Spleen (tissue), 11 donors: ENCODE results near the gene SMARCAD1. TPM values are rescaled to one million over a fixed set of nuclear protein-coding genes. Genes with fewer than 3 reads are reported as not detected.

ENCODE experiments used
- DNase-seq: peaks from one replicate; pipeline ENCODE4 v3.0.0-alpha.2; 2020
- H3K27ac ChIP-seq, 8 donors: fragments of 200-600 bp; sonication (generic) in 7 of 8; 1 replicate in 4 of 8; 2 replicates in 4 of 8; pipeline versions ENCODE4 v1.5.0 to v1.8.0; 2016 to 2021; ENCODE audit warnings: inconsistent platforms in 4 of 8, mild to moderate bottlenecking in 4 of 8, moderate library complexity in 1 of 8
- H3K27me3 ChIP-seq, 7 donors: fragments of 200-600 bp; sonication (generic) in 6 of 7; replicated peaks in 1 of 7; 1 replicate in 4 of 7; 2 replicates in 3 of 7; pipeline versions ENCODE4 v1.5.0 to v1.8.0; 2016 to 2021; ENCODE audit warnings: inconsistent platforms in 3 of 7, mild to moderate bottlenecking in 1 of 7
- H3K36me3 ChIP-seq, 6 donors: fragments of 200-600 bp; sonication (generic) in 5 of 6; 1 replicate in 4 of 6; 2 replicates in 2 of 6; pipeline versions ENCODE4 v1.5.0 to v1.8.0; 2016 to 2021; ENCODE audit warnings: inconsistent platforms in 2 of 6
- H3K4me1 ChIP-seq, 6 donors: fragments of 200-600 bp; sonication (generic) in 5 of 6; 1 replicate in 3 of 6; 2 replicates in 3 of 6; pipeline versions ENCODE4 v1.5.0 to v1.8.0; 2016 to 2021; ENCODE audit warnings: inconsistent platforms in 3 of 6
- H3K4me3 ChIP-seq, 8 donors: fragments of 200-600 bp; sonication (generic) in 7 of 8; 1 replicate in 4 of 8; 2 replicates in 4 of 8; pipeline versions ENCODE4 v1.5.0 to v1.8.0; 2016 to 2021; ENCODE audit warnings: inconsistent platforms in 4 of 8, mild to moderate bottlenecking in 4 of 8, moderate library complexity in 2 of 8
- H3K9me3 ChIP-seq, 8 donors: fragments of 200-600 bp; sonication (generic) in 7 of 8; 1 replicate in 4 of 8; 2 replicates in 4 of 8; pipeline versions ENCODE4 v1.5.0 to v1.8.0; 2016 to 2021; ENCODE audit warnings: inconsistent platforms in 4 of 8
- CTCF ChIP-seq, 11 experiments: fragments of 200-600 bp in 7 of 11; fragments of 450-650 bp in 4 of 11; sonication (generic) in 4 of 11; IDR thresholded peaks in 8 of 11; conservative IDR thresholded peaks in 3 of 11; 1 replicate in 7 of 11; 2 replicates in 4 of 11; pipeline versions ENCODE4 v1.4.0 to v1.8.0; 2016 to 2021; ENCODE audit warnings: antibody characterized with exemption in 11 of 11, inconsistent platforms in 4 of 11, mild to moderate bottlenecking in 1 of 11
- POLR2A ChIP-seq, 3 donors: fragments of 450-650 bp; IDR thresholded peaks; one replicate each; pipeline ENCODE4 v1.5.1; 2017; ENCODE audit warnings: antibody characterized with exemption in 3 of 3, mild to moderate bottlenecking in 1 of 3
- POLR2AphosphoS5 ChIP-seq, 3 donors: sonication (generic); formaldehyde crosslinking; IDR thresholded peaks; one replicate each; pipeline ENCODE4 v1.5.1; 2017; ENCODE audit warnings: antibody characterized with exemption in 3 of 3
- WGBS, 5 donors: extraction: QIAGEN DNeasy Blood & Tissue Kit in 3 of 5; methylation state at CpG; one replicate each; pipeline versions ENCODE4 v1.1.5 to v1.1.7; 2013 to 2018; 5-methylcytosine and 5-hydroxymethylcytosine counted together
- intact Hi-C: fragments of 100-400 bp; cut with DNase I; formaldehyde crosslinking; loops from one replicate; pipeline ENCODE4 v1.15.0; 2023; ENCODE audit warnings: low total_unique reads
- polyA plus RNA-seq, 3 donors: library from polyadenylated mRNA; stranded (reverse); fragments of 200-250 nt; gene quantifications; one replicate each; pipeline ENCODE4 v1.2.1, GENCODE V29; 2013
- total RNA-seq, 7 donors: library from RNA; depleted of rRNA in 3 of 7; stranded (reverse); fragments of >200 nt in 3 of 7; fragmentation: NEBNext Ultra II Directional in 4 of 7; extraction: Animal tissue kit (Norgen Biotek cat#: 25700) in 4 of 7; gene quantifications; one replicate each; pipeline versions ENCODE4 v1.1.0 to v1.2.1, GENCODE V29; 2016 to 2021
- donor health status: healthy with polysubstance abuse.
- donor health status: DM: no; HTN: no; CAD: no; lungs with moderate emphysema.
- donor health status: DM: no; HTN: no; CAD: no.
- donor health status: Bipolar disorder and iron deficiency.
- donor health status: healthy.
- donor health status: DM: no; HTN: no; CAD: no.
- donor health status: DM: yes; HTN: yes; CAD: no.

Gene SMARCAD1
- total and polyA plus RNA-seq, 10 donors = 8.5 to 34.9 (median 25.5) TPM

- no peak for DNase-seq
- Histone ChIP-seq H3K27ac (no peak overlapping the region), H3K9me3 (no peaks in the 10 kb centered on the region), H3K27me3 (no peaks in the 10 kb centered on the region), H3K4me1 (no peaks in the 10 kb centered on the region), H3K36me3 (peaks cover 2 to 99% (median 74%) of the 10 kb centered on the region in 6 donors), H3K4me3 (no peak overlapping the region)
- 91 to 99% (median 96%) methylated on average over 3 of the region's 3 CpGs for WGBS, 5 donors
- TF ChIP-seq CTCF (IDR thresholded peaks at IDR 0.05 in 8 of 11, conservative IDR thresholded peaks at IDR 0.05 in 3 of 11) = no peak
- no peak for TF ChIP-seq POLR2A (IDR thresholded peaks at IDR 0.05)
- intact Hi-C loops = no loop called here
Observed at GRCh38 chr4:94274912-94275311, 67.2 kb downstream of the SMARCAD1 start.

DNA sequence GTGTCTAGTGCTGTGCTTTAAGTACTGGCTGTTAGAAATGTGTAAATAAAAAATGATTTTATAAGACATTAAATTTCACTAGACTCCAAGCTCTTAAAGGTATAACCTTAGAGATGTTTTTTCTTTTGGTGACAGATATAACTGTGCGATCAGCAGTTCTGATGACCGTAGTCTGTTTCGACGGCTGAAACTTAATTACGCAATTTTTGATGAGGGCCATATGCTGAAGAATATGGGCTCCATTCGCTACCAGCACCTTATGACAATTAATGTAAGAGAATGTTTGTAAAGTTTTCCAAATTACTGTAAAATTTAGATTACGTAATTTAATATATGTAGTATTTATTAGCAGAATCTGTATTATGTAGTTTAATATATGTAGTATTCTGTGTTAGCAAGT is 68.5 kb downstream of the SMARCAD1 start:
- H3K27me3 ChIP-seq = no peaks in the 10 kb centered on the region
- no peak overlapping the region for H3K27ac ChIP-seq
- no peaks in the 10 kb centered on the region for H3K4me1 ChIP-seq
- no peak for DNase-seq
- TF ChIP-seq POLR2A (IDR thresholded peaks at IDR 0.05) (no peak), CTCF (IDR thresholded peaks at IDR 0.05 in 8 of 11, conservative IDR thresholded peaks at IDR 0.05 in 3 of 11) (no peak), POLR2AphosphoS5 (IDR thresholded peaks at IDR 0.05) (no peak)
- intact Hi-C loops = no loop called here
- H3K36me3 ChIP-seq = peaks cover 3 to 100% (median 77%) of the 10 kb centered on the region in 6 donors
- H3K9me3 ChIP-seq = no peaks in the 10 kb centered on the region
- no peak overlapping the region for H3K4me3 ChIP-seq
- WGBS, 5 donors = 96 to 98% (median 97%) methylated on average over 7 of the region's 7 CpGs

GRCh38 chr4:94277534-94277933 is 69.9 kb downstream of the SMARCAD1 start:
- H3K4me1 ChIP-seq = no peaks in the 10 kb centered on the region
- no peak overlapping the region for H3K27ac ChIP-seq
- no peaks in the 10 kb centered on the region for H3K9me3 ChIP-seq
- peaks cover 4 to 100% (median 77%) of the 10 kb centered on the region in 6 donors for H3K36me3 ChIP-seq
- H3K27me3 ChIP-seq = no peaks in the 10 kb centered on the region
- no peak overlapping the region for H3K4me3 ChIP-seq
- TF ChIP-seq POLR2AphosphoS5 (IDR thresholded peaks at IDR 0.05) (no peak), CTCF (IDR thresholded peaks at IDR 0.05 in 8 of 11, conservative IDR thresholded peaks at IDR 0.05 in 3 of 11) (no peak), POLR2A (IDR thresholded peaks at IDR 0.05) (no peak)
- intact Hi-C loops = no loop called here
- 89 to 96% (median 92%) methylated on average over 3 of the region's 3 CpGs for WGBS, 5 donors
- DNase-seq = no peak

DNA sequence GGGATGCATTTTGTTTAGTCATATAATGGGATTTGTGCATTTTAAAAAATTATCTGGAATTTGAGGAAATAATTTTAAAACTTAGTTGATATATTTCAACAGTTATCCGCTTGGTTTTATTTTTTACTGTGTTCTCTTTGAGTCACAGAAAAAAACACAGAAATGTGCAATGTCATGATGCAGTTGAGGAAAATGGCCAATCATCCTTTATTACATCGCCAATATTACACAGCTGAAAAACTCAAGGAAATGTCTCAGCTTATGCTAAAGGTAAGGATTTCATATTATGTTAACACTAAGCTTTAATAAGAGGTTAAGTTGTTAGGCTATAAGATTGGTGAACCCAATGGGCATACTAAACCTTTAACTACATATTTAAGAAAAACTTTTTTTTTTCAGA is 71.1 kb downstream of the SMARCAD1 start:
- peaks cover 4 to 100% (median 80%) of the 10 kb centered on the region in 6 donors for H3K36me3 ChIP-seq

More for the DNA sequence above, 71.1 kb downstream of the SMARCAD1 start:
- TF ChIP-seq POLR2A (IDR thresholded peaks at IDR 0.05) = no peak
- no peak for TF ChIP-seq CTCF (IDR thresholded peaks at IDR 0.05 in 8 of 11, conservative IDR thresholded peaks at IDR 0.05 in 3 of 11)
- no peak for TF ChIP-seq POLR2AphosphoS5 (IDR thresholded peaks at IDR 0.05)
- no peaks in the 10 kb centered on the region for H3K4me1 ChIP-seq
- no peaks in the 10 kb centered on the region for H3K27me3 ChIP-seq
- intact Hi-C loops = no loop called here
- H3K27ac ChIP-seq = no peak overlapping the region
- H3K4me3 ChIP-seq = no peak overlapping the region
- H3K9me3 ChIP-seq = no peaks in the 10 kb centered on the region
- WGBS, 5 donors = 84 to 98% (median 97%) methylated on average over 2 of the region's 2 CpGs
- no peak for DNase-seq
